Measurements from ENCODE around the gene LENG9. TPM values are rescaled to one million over a fixed set of nuclear protein-coding genes. Genes with fewer than 3 reads are reported as not detected.

LENG9 gene
- total and polyA plus RNA-seq, 2 of the 13 experiments (the other 11 are each of a cell fraction or from before 2014, with no cell fraction given) = 0.75 to 2.9 TPM

GRCh38 chr19:54464630-54465425 lies 1.2 kb upstream of the LENG9 start (continued):
- TF ChIP-seq JUNB (CRISPR knock-in tag; IDR thresholded peaks at IDR 0.05; ENCODE audit: borderline replicate concordance) (no peak), ZNF460 (CRISPR knock-in tag; IDR thresholded peaks at IDR 0.05; ENCODE audit: borderline replicate concordance) (no peak), HNF4G (IDR thresholded peaks at IDR 0.05; ENCODE audit: borderline replicate concordance, low read depth, low read length) (peak; percentile 21; the same call in 1 of the 2 replicates), HNF4G (CRISPR knock-in tag; IDR thresholded peaks at IDR 0.05; ENCODE audit: borderline replicate concordance, low read depth) (no peak), XRCC5 (optimal IDR thresholded peaks at IDR 0.05; ENCODE audit: low read length) (peak; percentile 27), ZNF788 (CRISPR knock-in tag; IDR thresholded peaks at IDR 0.05; ENCODE audit: borderline replicate concordance) (no peak; the same call in 1 of the 2 replicates), MXI1 (IDR thresholded peaks at IDR 0.05; ENCODE audit: borderline replicate concordance, low read depth, low read length) (peak; percentile 50; the same call in 1 of the 3 replicates), CREM (IDR thresholded peaks at IDR 0.05) (peak; percentile 66), CREM (CRISPR knock-in tag; IDR thresholded peaks at IDR 0.05) (no peak), PLSCR1 (CRISPR knock-in tag; IDR thresholded peaks at IDR 0.05; ENCODE audit: borderline replicate concordance) (no peak), SATB2 (CRISPR knock-in tag; IDR thresholded peaks at IDR 0.05) (no peak), ZFAT (CRISPR knock-in tag; conservative IDR thresholded peaks at IDR 0.05) (no peak), SOX13 (IDR thresholded peaks at IDR 0.05) (no peak), SOX13 (CRISPR knock-in tag; conservative IDR thresholded peaks at IDR 0.05 in 1 of 2, IDR thresholded peaks at IDR 0.05 in 1 of 2) (no peak; a peak in 1 of 4 replicates), ZNF737 (CRISPR knock-in tag; IDR thresholded peaks at IDR 0.05; ENCODE audit: borderline replicate concordance) (no peak), ZNF552 (CRISPR knock-in tag; IDR thresholded peaks at IDR 0.05; ENCODE audit: borderline replicate concordance) (no peak), ZBTB42 (CRISPR knock-in tag; IDR thresholded peaks at IDR 0.05) (no peak), ZNF256 (CRISPR knock-in tag; conservative IDR thresholded peaks at IDR 0.05) (no peak), MATR3 (CRISPR knock-in tag; IDR thresholded peaks at IDR 0.05) (no peak), ZBTB34 (CRISPR knock-in tag; IDR thresholded peaks at IDR 0.05) (no peak), ZNF710 (CRISPR knock-in tag; IDR thresholded peaks at IDR 0.05; ENCODE audit: borderline replicate concordance) (0 out of 2 replicates have a peak, but pooled peaks have one; percentile 60), KAT8 (CRISPR knock-in tag; IDR thresholded peaks at IDR 0.05) (peak; percentile 78), NONO (IDR thresholded peaks at IDR 0.05) (no peak), NONO (CRISPR knock-in tag; conservative IDR thresholded peaks at IDR 0.05) (peak; percentile 42; the same call in 1 of the 2 replicates), ZSCAN20 (CRISPR knock-in tag; IDR thresholded peaks at IDR 0.05; ENCODE audit: borderline replicate concordance) (peak; percentile 81), TARDBP (CRISPR knock-in tag; IDR thresholded peaks at IDR 0.05) (0 out of 2 replicates have a peak, but pooled peaks have one; percentile 26), HNF4A (CRISPR knock-in tag; IDR thresholded peaks at IDR 0.05) (peak; percentile 65; the same call in 1 of the 2 replicates), TGIF2 (CRISPR knock-in tag; IDR thresholded peaks at IDR 0.05) (no peak)

Data from HepG2 (cell line).